Fibroblast of lung (primary cell): ENCODE measurements around the gene ACOXL. TPM values are rescaled to one million over a fixed set of nuclear protein-coding genes. Genes with fewer than 3 reads are reported as not detected.

ENCODE experiments used
- DNase-seq, 2 donors: peaks; one replicate each; pipeline versions ENCODE4 v3.0.0 to v3.0.0-alpha.2; 2010; ENCODE audit warnings: low read depth in 2 of 2
- H2AFZ ChIP-seq: 2 replicates; pipeline ENCODE4 v1.5.1; 2012; ENCODE audit warnings: low read length, control low read depth, inconsistent platforms
- H3K27ac ChIP-seq: 2 replicates; pipeline ENCODE4 v1.5.1; 2011; ENCODE audit warnings: low read length, control low read depth; ENCODE audit not compliant: insufficient read depth
- H3K27me3 ChIP-seq: 2 replicates; pipeline ENCODE4 v1.5.1; 2011; ENCODE audit warnings: mild to moderate bottlenecking, low read length; ENCODE audit not compliant: control insufficient read depth, insufficient read depth
- H3K36me3 ChIP-seq: 2 replicates; pipeline ENCODE4 v1.5.1; 2011; ENCODE audit warnings: low read length; ENCODE audit not compliant: control insufficient read depth, insufficient read depth
- H3K4me1 ChIP-seq: 2 replicates; pipeline ENCODE4 v1.5.1; 2011; ENCODE audit warnings: low read length; ENCODE audit not compliant: control insufficient read depth, insufficient read depth; ENCODE audit errors: extremely low read depth
- H3K4me2 ChIP-seq: 2 replicates; pipeline ENCODE4 v1.5.1; 2011; ENCODE audit warnings: low read length, control low read depth; ENCODE audit not compliant: insufficient read depth; ENCODE audit errors: extremely low read depth
- H3K4me3 ChIP-seq, 4 experiments: fragments of 200-600 bp in 1 of 4; sonication (generic) in 1 of 4; replicated peaks in 1 of 4; 2 replicates each; pipeline ENCODE4 v1.5.1; 2011 to 2016; ENCODE audit warnings: low read length in 4 of 4, low read depth in 3 of 4, mild to moderate bottlenecking in 3 of 4, control low read depth in 2 of 4, inconsistent platforms in 1 of 4, mixed read lengths in 1 of 4; ENCODE audit not compliant: insufficient read depth in 1 of 4; ENCODE audit errors: control extremely low read depth in 1 of 4
- H3K79me2 ChIP-seq: 2 replicates; pipeline ENCODE4 v1.5.1; 2012; ENCODE audit warnings: mild to moderate bottlenecking, low read length, inconsistent platforms; ENCODE audit not compliant: control insufficient read depth, insufficient read depth
- H3K9ac ChIP-seq: 2 replicates; pipeline ENCODE4 v1.5.1; 2011; ENCODE audit warnings: mild to moderate bottlenecking, low read length, control low read depth; ENCODE audit not compliant: insufficient read depth
- H3K9me3 ChIP-seq: 2 replicates; pipeline ENCODE4 v1.5.1; 2012; ENCODE audit warnings: low read depth, low read length; ENCODE audit not compliant: control insufficient read depth, insufficient read depth
- H4K20me1 ChIP-seq: 2 replicates; pipeline ENCODE4 v1.5.1; 2011; ENCODE audit warnings: low read length; ENCODE audit not compliant: control insufficient read depth, insufficient read depth; ENCODE audit errors: extremely low read depth
- CTCF ChIP-seq, 2 donors: IDR thresholded peaks in 1 of 2; conservative IDR thresholded peaks in 1 of 2; 1 replicate in 1 of 2; 2 replicates in 1 of 2; pipeline ENCODE4 v1.5.1; 2011 to 2012; ENCODE audit warnings: low read length in 2 of 2, control low read depth in 1 of 2, inconsistent platforms in 1 of 2, low read depth in 1 of 2, mild to moderate bottlenecking in 1 of 2
- EZH2 ChIP-seq: IDR thresholded peaks from 2 replicates; pipeline ENCODE4 v1.5.1; 2012; ENCODE audit warnings: low read length, control low read depth, mild to moderate bottlenecking; ENCODE audit errors: missing control alignments
- polyA plus RNA-seq, 2 donors: library from polyadenylated mRNA; depleted of rRNA in 1 of 2; stranded (reverse) in 1 of 2; unstranded in 1 of 2; fragments of >200 nt; gene quantifications; 2 replicates each; pipeline ENCODE4 v1.2.1, GENCODE V29; 2011 to 2012; ENCODE audit warnings: missing spikeins in 1 of 2
- total RNA-seq: library from RNA; depleted of rRNA; stranded (reverse); fragments of >200 nt; gene quantifications from 2 replicates; pipeline ENCODE4 v1.2.1, GENCODE V29; 2014

The ACOXL gene
- total and polyA plus RNA-seq, 2 donors (not counting 1 experiment from before 2014, with no cell fraction given) = not detected

GRCh38 chr2:110970201-110970600 is 237.8 kb downstream of the ACOXL start:
- H3K79me2 ChIP-seq = no peaks in the 10 kb centered on the region
- H3K27ac ChIP-seq = no peak overlapping the region
- no peak overlapping the region for H2AFZ ChIP-seq
- H4K20me1 ChIP-seq = no peaks in the 10 kb centered on the region
- peaks cover 9% of the 10 kb centered on the region for H3K27me3 ChIP-seq
- no peak overlapping the region for H3K4me2 ChIP-seq
- H3K4me1 ChIP-seq = no peaks in the 10 kb centered on the region
- H3K36me3 ChIP-seq = no peaks in the 10 kb centered on the region
- H3K9ac ChIP-seq = no peak overlapping the region
- no peaks in the 10 kb centered on the region for H3K9me3 ChIP-seq
- no peak for DNase-seq
- H3K4me3 ChIP-seq = no peak overlapping the region
- no peak for TF ChIP-seq EZH2

- Histone ChIP-seq H4K20me1 (no peaks in the 10 kb centered on the region), H3K4me2 (no peak overlapping the region), H3K36me3 (no peaks in the 10 kb centered on the region), H2AFZ (no peak overlapping the region), H3K79me2 (no peaks in the 10 kb centered on the region), H3K4me1 (no peaks in the 10 kb centered on the region), H3K4me3 (no peak overlapping the region), H3K9ac (no peak overlapping the region), H3K27me3 (peaks cover 9% of the 10 kb centered on the region), H3K9me3 (no peaks in the 10 kb centered on the region), H3K27ac (no peak overlapping the region)
- no peak for TF ChIP-seq EZH2
- TF ChIP-seq CTCF (conservative IDR thresholded peaks at IDR 0.05 in 1 of 2, IDR thresholded peaks at IDR 0.05 in 1 of 2; ENCODE audit: low read depth in 1 of 2, low read length in 2 of 2) = no peak
- DNase-seq = no peak
Observed at GRCh38 chr2:110971811-110972210, 239.4 kb downstream of the ACOXL start.

GRCh38 chr2:110973262-110973661 is 240.9 kb downstream of the ACOXL start:
- no peak for TF ChIP-seq CTCF (conservative IDR thresholded peaks at IDR 0.05 in 1 of 2, IDR thresholded peaks at IDR 0.05 in 1 of 2; ENCODE audit: low read depth in 1 of 2, low read length in 2 of 2)
- TF ChIP-seq EZH2 = no peak

More at GRCh38 chr2:110973262-110973661, 240.9 kb downstream of the ACOXL start:
- Histone ChIP-seq H3K36me3 (no peaks in the 10 kb centered on the region), H3K4me2 (no peak overlapping the region), H3K9ac (no peak overlapping the region), H4K20me1 (no peaks in the 10 kb centered on the region), H2AFZ (no peak overlapping the region), H3K27ac (no peak overlapping the region), H3K79me2 (no peaks in the 10 kb centered on the region), H3K27me3 (peaks cover 14% of the 10 kb centered on the region), H3K4me3 (no peak overlapping the region), H3K4me1 (no peaks in the 10 kb centered on the region), H3K9me3 (no peaks in the 10 kb centered on the region)
- DNase-seq = no peak
